Coronary artery (tissue), 2 donors: ENCODE results near the gene ACO2.
"Not testable (repeated sequence)": the region's sequence is repeated elsewhere in the genome, so short reads cannot be mapped to it uniquely, and the experiment has no call there.

ENCODE experiments used
- DNase-seq: peaks from one replicate; pipeline ENCODE4 v3.0.0-alpha.2; 2017; ENCODE audit warnings: low spot score
- H3K27ac ChIP-seq, 2 donors: fragments of 200-600 bp; sonication (generic); one replicate each; pipeline ENCODE4 v1.5.1; 2016 to 2019
- H3K4me3 ChIP-seq: fragments of 200-600 bp; sonication (generic); 2 replicates; pipeline ENCODE4 v1.5.1; 2016; ENCODE audit warnings: mild to moderate bottlenecking, moderate library complexity
- CTCF ChIP-seq: fragments of 200-600 bp; sonication (generic); IDR thresholded peaks from one replicate; pipeline ENCODE4 v1.5.1; 2019; ENCODE audit warnings: antibody characterized with exemption

Gene ACO2

GRCh38 chr22:41459431-41459830 lies 9.5 kb upstream of the ACO2 start:
- Histone ChIP-seq H3K4me3 (no peak overlapping the region), H3K27ac (no peak overlapping the region)
- TF ChIP-seq CTCF = no peak
- no peak for DNase-seq

- not testable (repeated sequence) for H3K4me3 ChIP-seq, DNase-seq, H3K27ac ChIP-seq
Measured at GRCh38 chr22:41460071-41460470, 8.8 kb upstream of the ACO2 start.

- no peak for DNase-seq
- H3K27ac ChIP-seq = no peak overlapping the region
- no peak overlapping the region for H3K4me3 ChIP-seq
- TF ChIP-seq CTCF = no peak
Measured at GRCh38 chr22:41461901-41462300, 7.0 kb upstream of the ACO2 start.

GRCh38 chr22:41469218-41469851 lies 418 bp downstream of the ACO2 start:
- no peak for DNase-seq
- Histone ChIP-seq H3K27ac (peak overlapping the region; percentile 92 to 93), H3K4me3 (peak overlapping the region; percentile 85)
- no peak for TF ChIP-seq CTCF

GRCh38 chr22:41470886-41471285 lies 2.0 kb downstream of the ACO2 start:
- no peak for TF ChIP-seq CTCF
- H3K27ac ChIP-seq = no peak overlapping the region
- no peak for DNase-seq
- H3K4me3 ChIP-seq = no peak overlapping the region

- H3K4me3 ChIP-seq = no peak overlapping the region
- no peak for TF ChIP-seq CTCF
- no peak overlapping the region for H3K27ac ChIP-seq
- DNase-seq = no peak
Measured at GRCh38 chr22:41471568-41471967, 2.7 kb downstream of the ACO2 start.

- Histone ChIP-seq H3K27ac (no peak overlapping the region), H3K4me3 (no peak overlapping the region)
- no peak for DNase-seq
- TF ChIP-seq CTCF = no peak
Measured at GRCh38 chr22:41474872-41475451, 6.0 kb downstream of the ACO2 start.
